ENCODE results near the gene MAP3K13.
"Not testable (repeated sequence)": the region's sequence is repeated elsewhere in the genome, so short reads cannot be mapped to it uniquely, and the experiment has no call there.

MAP3K13 gene

DNA sequence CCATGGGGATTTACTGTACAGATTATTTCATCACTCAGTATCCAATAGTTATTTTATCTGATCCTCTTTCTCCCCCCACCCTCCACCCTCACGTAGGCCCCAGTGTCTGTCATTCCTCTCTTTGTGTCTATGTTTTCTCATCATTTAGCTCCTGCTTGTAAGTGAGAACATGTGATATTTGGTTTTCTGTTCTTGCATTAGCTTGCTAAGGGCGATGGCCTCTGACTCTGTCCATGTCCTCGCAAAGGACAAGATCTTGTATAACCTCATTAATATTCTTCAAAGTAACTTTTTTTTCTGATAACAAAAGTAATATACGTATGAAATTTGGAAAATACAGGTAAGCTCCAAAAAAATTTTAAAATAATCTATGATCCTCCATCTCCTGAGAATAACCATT lies 67.4 kb downstream of the MAP3K13 start:
- H3K27ac ChIP-seq: no peak overlapping the region
- TF ChIP-seq, protein P1, sequence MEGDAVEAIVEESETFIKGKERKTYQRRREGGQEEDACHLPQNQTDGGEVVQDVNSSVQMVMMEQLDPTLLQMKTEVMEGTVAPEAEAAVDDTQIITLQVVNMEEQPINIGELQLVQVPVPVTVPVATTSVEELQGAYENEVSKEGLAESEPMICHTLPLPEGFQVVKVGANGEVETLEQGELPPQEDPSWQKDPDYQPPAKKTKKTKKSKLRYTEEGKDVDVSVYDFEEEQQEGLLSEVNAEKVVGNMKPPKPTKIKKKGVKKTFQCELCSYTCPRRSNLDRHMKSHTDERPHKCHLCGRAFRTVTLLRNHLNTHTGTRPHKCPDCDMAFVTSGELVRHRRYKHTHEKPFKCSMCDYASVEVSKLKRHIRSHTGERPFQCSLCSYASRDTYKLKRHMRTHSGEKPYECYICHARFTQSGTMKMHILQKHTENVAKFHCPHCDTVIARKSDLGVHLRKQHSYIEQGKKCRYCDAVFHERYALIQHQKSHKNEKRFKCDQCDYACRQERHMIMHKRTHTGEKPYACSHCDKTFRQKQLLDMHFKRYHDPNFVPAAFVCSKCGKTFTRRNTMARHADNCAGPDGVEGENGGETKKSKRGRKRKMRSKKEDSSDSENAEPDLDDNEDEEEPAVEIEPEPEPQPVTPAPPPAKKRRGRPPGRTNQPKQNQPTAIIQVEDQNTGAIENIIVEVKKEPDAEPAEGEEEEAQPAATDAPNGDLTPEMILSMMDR (IDR thresholded peaks at IDR 0.05): no peak
- TF ChIP-seq ZFX (IDR thresholded peaks at IDR 0.05; ENCODE audit: borderline replicate concordance): no peak

DNA sequence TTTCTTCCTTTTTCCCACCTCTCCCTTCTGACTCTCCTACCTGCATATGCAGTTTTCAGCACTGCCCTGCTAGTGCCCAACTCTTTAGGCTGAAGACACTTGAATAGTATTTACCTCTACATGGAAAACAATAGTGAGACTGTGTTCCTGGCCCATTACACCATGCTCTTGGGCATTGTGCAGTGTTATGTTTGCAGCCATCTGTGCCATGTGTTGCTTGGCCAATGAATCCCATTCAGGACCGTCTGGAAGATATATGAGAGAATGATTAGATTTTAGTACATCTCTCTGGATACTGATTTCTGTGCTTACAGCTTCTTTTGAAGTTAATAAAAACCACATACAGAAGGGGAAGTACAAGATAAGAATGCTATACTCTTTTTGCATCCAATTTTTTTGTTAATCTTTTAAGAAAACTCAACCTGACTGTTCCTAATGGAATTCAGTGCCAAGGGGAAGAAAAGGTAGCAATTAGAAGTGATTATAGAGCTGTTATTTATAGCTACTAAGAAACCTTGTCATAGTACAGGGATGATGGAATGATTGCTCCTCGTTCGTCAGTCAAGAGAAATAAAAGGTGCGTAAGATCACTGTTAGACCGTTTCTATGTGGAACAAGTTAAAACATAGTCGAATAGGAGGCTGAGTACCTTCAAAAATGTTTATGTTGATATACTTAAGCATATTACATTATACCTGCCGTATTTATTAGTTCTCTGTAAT lies 77.0 kb downstream of the MAP3K13 start:
- TF ChIP-seq, protein P1 (IDR thresholded peaks at IDR 0.05): no peak
- no peak for TF ChIP-seq ZFX (IDR thresholded peaks at IDR 0.05; ENCODE audit: borderline replicate concordance)
- H3K27ac ChIP-seq: no peak overlapping the region

GRCh38 chr3:185442031-185442430 lies 79.1 kb downstream of the MAP3K13 start:
- no peak overlapping the region for H3K27ac ChIP-seq
- no peak for TF ChIP-seq ZFX (IDR thresholded peaks at IDR 0.05; ENCODE audit: borderline replicate concordance)
- TF ChIP-seq, protein P1 (IDR thresholded peaks at IDR 0.05): no peak

DNA sequence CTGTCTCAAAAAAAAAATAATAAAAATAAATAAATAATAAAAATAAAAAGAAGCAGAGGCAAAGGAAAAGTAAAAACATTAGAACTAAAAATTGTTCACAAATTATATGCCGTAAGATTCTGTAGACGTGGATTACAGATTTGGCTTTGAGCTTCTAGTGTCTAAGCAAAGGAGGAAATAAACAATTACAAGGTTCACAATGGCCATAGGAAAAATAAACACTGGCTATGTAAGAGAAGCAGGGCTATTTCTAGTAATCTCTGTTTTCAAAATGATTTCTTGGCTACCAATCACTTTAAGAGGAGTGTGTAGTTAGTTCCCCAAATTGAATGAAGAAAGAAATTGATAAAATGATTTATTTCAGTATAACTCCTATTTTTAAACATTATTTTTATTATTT lies 81.4 kb downstream of the MAP3K13 start:
- no peak for TF ChIP-seq ZFX (IDR thresholded peaks at IDR 0.05; ENCODE audit: borderline replicate concordance)
- TF ChIP-seq, protein P1 (IDR thresholded peaks at IDR 0.05): no peak
- H3K27ac ChIP-seq: no peak overlapping the region

DNA sequence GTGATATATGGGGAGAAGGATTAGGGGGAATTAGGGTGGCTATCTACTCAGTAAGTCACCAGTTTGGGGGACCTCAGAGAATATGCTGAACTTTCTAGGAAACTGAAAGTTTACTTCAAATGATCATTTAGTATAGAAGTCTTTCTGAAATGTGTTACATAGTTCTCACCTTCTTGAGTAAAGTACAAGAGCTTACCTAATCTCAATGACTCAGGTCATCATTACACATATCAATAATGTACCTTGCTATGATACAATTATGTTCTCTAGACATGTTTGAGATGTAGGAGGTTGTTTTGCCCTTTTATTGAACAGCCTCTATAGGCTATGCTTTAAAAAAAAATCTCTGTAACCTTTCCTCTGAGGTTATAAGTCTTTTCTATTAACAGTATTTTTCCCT lies 85.2 kb downstream of the MAP3K13 start:
- H3K27ac ChIP-seq: no peak overlapping the region
- no peak for TF ChIP-seq ZFX (IDR thresholded peaks at IDR 0.05; ENCODE audit: borderline replicate concordance)
- TF ChIP-seq, protein P1 (IDR thresholded peaks at IDR 0.05): no peak

DNA sequence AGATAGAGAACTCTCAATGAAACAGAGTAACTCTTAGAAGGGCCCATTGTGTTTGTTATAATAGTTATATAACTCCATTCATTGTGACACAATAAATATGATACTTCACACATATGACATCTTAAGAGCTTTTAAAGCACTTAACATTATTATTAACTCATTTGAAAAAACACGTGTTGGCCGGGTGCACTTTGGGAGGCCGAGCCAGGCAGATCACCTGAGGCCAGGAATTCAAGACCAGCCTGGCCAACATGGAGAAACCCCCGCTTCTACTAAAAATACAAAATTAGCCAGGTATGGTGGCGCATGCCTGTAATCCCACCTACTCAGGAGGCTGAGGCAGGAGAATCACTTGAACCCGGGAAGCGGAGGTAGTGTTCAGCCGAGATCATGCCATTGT lies 88.5 kb downstream of the MAP3K13 start:
- H3K27ac ChIP-seq: not testable (repeated sequence)

DNA sequence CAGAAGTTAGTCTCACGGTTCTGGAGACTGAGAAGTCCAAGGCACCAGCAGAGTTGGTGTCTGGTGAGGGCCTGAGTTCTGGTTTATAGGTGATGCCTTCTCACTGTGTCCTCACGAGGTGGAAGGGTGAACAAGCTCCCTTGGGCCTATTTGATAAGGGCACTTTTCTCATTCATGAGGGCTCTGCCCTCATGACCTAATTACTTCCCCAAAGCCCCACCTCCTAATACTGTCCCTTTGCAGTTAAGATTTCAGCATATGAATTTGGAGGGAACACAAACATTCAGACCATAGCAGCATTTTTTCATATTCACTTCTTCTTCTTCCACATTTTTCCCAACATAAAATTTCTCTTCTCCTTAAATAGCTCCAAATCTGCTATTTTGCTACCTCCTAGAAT lies 94.4 kb downstream of the MAP3K13 start:
- TF ChIP-seq ZFX (IDR thresholded peaks at IDR 0.05; ENCODE audit: borderline replicate concordance): no peak
- TF ChIP-seq, protein P1 (IDR thresholded peaks at IDR 0.05): no peak

DNA sequence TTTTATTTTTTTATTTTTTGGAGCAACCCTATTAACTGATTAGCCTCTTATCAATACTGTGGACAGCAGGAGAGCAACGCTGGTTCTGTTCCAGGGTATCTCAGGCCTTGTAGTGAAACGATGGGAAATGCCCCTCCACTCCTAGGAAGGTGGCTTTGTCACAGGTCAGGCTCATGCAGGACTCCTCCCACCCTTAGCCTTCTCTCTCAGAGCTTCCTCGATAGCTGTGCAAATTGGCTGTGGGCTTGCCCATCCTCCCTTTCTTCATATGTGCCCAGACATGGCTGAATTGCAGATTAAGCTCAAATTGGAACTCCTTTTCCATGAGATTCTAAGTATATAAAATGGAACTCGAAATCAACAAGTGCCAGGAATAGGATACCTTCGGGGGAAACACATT lies 97.4 kb downstream of the MAP3K13 start:
- no peak for TF ChIP-seq ZFX (IDR thresholded peaks at IDR 0.05; ENCODE audit: borderline replicate concordance)
- TF ChIP-seq, protein P1 (IDR thresholded peaks at IDR 0.05): no peak
- no peak overlapping the region for H3K27ac ChIP-seq

More for the DNA sequence above, 94.4 kb downstream of the MAP3K13 start:
- no peak overlapping the region for H3K27ac ChIP-seq

Data from 22Rv1 (cell line).